CD14-positive monocyte (primary cell): ENCODE results near the gene ESF1. TPM values are rescaled to one million over a fixed set of nuclear protein-coding genes. Genes with fewer than 3 reads are reported as not detected.

Source experiments
- DNase-seq, 3 donors: peaks; one replicate each; pipeline ENCODE4 v3.0.0-alpha.2; 2011 to 2022
- H2AFZ ChIP-seq: 2 replicates; pipeline ENCODE4 v1.6.0; 2012; ENCODE audit warnings: mild to moderate bottlenecking, low read depth, low read length, inconsistent platforms; ENCODE audit not compliant: insufficient read depth, poor library complexity, severe bottlenecking
- H3K27ac ChIP-seq, 2 donors: 1 replicate in 1 of 2; 2 replicates in 1 of 2; pipeline ENCODE4 v1.5.1; 2012 to 2013; ENCODE audit warnings: low read length in 2 of 2, control low read depth in 1 of 2, inconsistent platforms in 1 of 2, low read depth in 1 of 2, mild to moderate bottlenecking in 1 of 2
- H3K27me3 ChIP-seq, 2 donors: one replicate each; pipeline versions ENCODE4 v1.6.0 to v1.6.1; 2011 to 2013; ENCODE audit warnings: low read length in 2 of 2; ENCODE audit not compliant: control insufficient read depth in 2 of 2, insufficient read depth in 2 of 2
- H3K36me3 ChIP-seq, 2 donors: replicated peaks in 1 of 2; 1 replicate in 1 of 2; 2 replicates in 1 of 2; pipeline versions ENCODE4 v1.5.1 to v1.6.1; 2012 to 2013; ENCODE audit warnings: low read length in 2 of 2, control low read depth in 1 of 2, inconsistent platforms in 1 of 2, mild to moderate bottlenecking in 1 of 2; ENCODE audit not compliant: insufficient read depth in 2 of 2, control insufficient read depth in 1 of 2
- H3K4me1 ChIP-seq, 2 donors: 1 replicate in 1 of 2; 2 replicates in 1 of 2; pipeline versions ENCODE4 v1.5.1 to v1.6.1; 2012 to 2013; ENCODE audit warnings: low read length in 2 of 2, control low read depth in 1 of 2, inconsistent platforms in 1 of 2, mild to moderate bottlenecking in 1 of 2, moderate library complexity in 1 of 2; ENCODE audit not compliant: insufficient read depth in 2 of 2, control insufficient read depth in 1 of 2
- H3K4me2 ChIP-seq: replicated peaks from 2 replicates; pipeline ENCODE3; 2012; ENCODE audit warnings: low read length, moderate library complexity, mild to moderate bottlenecking; ENCODE audit not compliant: poor library complexity, severe bottlenecking; ENCODE audit errors: extremely low read depth
- H3K4me3 ChIP-seq, 3 experiments: fragments of 200-600 bp in 1 of 3; sonication (generic) in 1 of 3; replicated peaks in 1 of 3; 1 replicate in 2 of 3; 2 replicates in 1 of 3; pipeline ENCODE4 v1.5.1; 2011 to 2013; ENCODE audit warnings: low read length in 3 of 3, mild to moderate bottlenecking in 3 of 3, control low read depth in 2 of 3, low read depth in 2 of 3, inconsistent platforms in 1 of 3, moderate library complexity in 1 of 3
- H3K79me2 ChIP-seq: 2 replicates; pipeline ENCODE4 v1.6.0; 2012; ENCODE audit warnings: mild to moderate bottlenecking, control low read depth, inconsistent platforms, low read length, moderate library complexity; ENCODE audit not compliant: insufficient read depth
- H3K9ac ChIP-seq: 2 replicates; pipeline ENCODE4 v1.6.0; 2017; ENCODE audit warnings: low read length, mild to moderate bottlenecking; ENCODE audit not compliant: insufficient read depth, poor library complexity, severe bottlenecking
- H3K9me3 ChIP-seq, 2 donors: replicated peaks in 1 of 2; 1 replicate in 1 of 2; 2 replicates in 1 of 2; pipeline versions ENCODE4 v1.5.1 to v1.6.1; 2012 to 2013; ENCODE audit warnings: low read length in 2 of 2, control low read depth in 1 of 2; ENCODE audit not compliant: control insufficient read depth in 1 of 2, insufficient read depth in 1 of 2
- H4K20me1 ChIP-seq: 2 replicates; pipeline ENCODE4 v1.6.0; 2012; ENCODE audit warnings: mild to moderate bottlenecking, low read length, control low read depth, moderate library complexity; ENCODE audit not compliant: insufficient read depth
- H3K27ac Mint-ChIP-seq, 7 donors: one replicate each; pipeline ENCODE4 v1.8.0; 2020; ENCODE audit warnings: mild to moderate bottlenecking in 7 of 7, mixed read lengths in 7 of 7, moderate library complexity in 6 of 7, inconsistent platforms in 2 of 7
- H3K27me3 Mint-ChIP-seq, 3 donors: one replicate each; pipeline ENCODE4 v1.8.0; 2021 to 2022; ENCODE audit warnings: low read depth in 3 of 3, mild to moderate bottlenecking in 3 of 3, mixed read lengths in 3 of 3, moderate library complexity in 3 of 3, inconsistent platforms in 1 of 3
- H3K36me3 Mint-ChIP-seq, 2 donors: one replicate each; pipeline ENCODE4 v1.8.0; 2020; ENCODE audit warnings: mixed read lengths in 2 of 2, inconsistent platforms in 1 of 2, mild to moderate bottlenecking in 1 of 2
- H3K4me1 Mint-ChIP-seq: one replicate; pipeline ENCODE4 v1.8.0; 2020; ENCODE audit warnings: mild to moderate bottlenecking, mixed read lengths
- H3K4me3 Mint-ChIP-seq, 2 donors: one replicate each; pipeline ENCODE4 v1.8.0; 2020; ENCODE audit warnings: mild to moderate bottlenecking in 2 of 2, mixed read lengths in 2 of 2, moderate library complexity in 1 of 2
- H3K9me3 Mint-ChIP-seq, 7 donors: one replicate each; pipeline ENCODE4 v1.8.0; 2020 to 2022; ENCODE audit warnings: mixed read lengths in 7 of 7, mild to moderate bottlenecking in 6 of 7, moderate library complexity in 6 of 7, inconsistent platforms in 2 of 7
- CTCF ChIP-seq: fragments of 200-600 bp; IDR thresholded peaks from one replicate; pipeline ENCODE4 v1.8.0; 2022; ENCODE audit warnings: antibody characterized with exemption, mild to moderate bottlenecking
- WGBS: methylation state at CpG from one replicate; pipeline ENCODE4 v1.1.5; 2013; ENCODE audit warnings: missing lambda C conversion rate; ENCODE audit not compliant: insufficient coverage; 5-methylcytosine and 5-hydroxymethylcytosine counted together
- intact Hi-C, 2 donors: fragments of 100-400 bp; cut with micrococcal nuclease; formaldehyde crosslinking; loops; one replicate each; pipeline versions ENCODE4 v1.15.0 to v1.15.1; 2023
- polyA plus RNA-seq, 3 donors: library from polyadenylated mRNA; depleted of rRNA in 1 of 3; unstranded in 2 of 3; stranded (reverse) in 1 of 3; fragments of 300-500 nt in 2 of 3; fragments of >200 nt in 1 of 3; fragmentation: Illumina TruSeq in 2 of 3; gene quantifications; 1 replicate in 2 of 3; 2 replicates in 1 of 3; pipeline ENCODE4 v1.2.3, GENCODE V29; 2012 to 2021

ESF1 gene
- polyA plus RNA-seq, 3 donors, result 0.73 to 2.3 (median 1.7) TPM

GRCh38 chr20:13744352-13744751, 40.4 kb downstream of the ESF1 start:
- H3K9me3 Mint-ChIP-seq, result peaks cover 0 to 17% (median 5%) of the 10 kb centered on the region in 7 donors
- intact Hi-C loops, result no loop called here

GRCh38 chr20:13741879-13742278, 42.8 kb downstream of the ESF1 start:
- H3K4me1 ChIP-seq, result no peaks in the 10 kb centered on the region
- no peak overlapping the region for H3K4me2 ChIP-seq
- H3K27me3 ChIP-seq, result no peaks in the 10 kb centered on the region
- DNase-seq, result no peak
- H3K27ac ChIP-seq, result no peak overlapping the region
- H3K79me2 ChIP-seq, result no peaks in the 10 kb centered on the region
- no peak overlapping the region for H3K4me3 ChIP-seq
- H2AFZ ChIP-seq, result no peak overlapping the region
- no peak overlapping the region for H3K4me3 Mint-ChIP-seq
- no peaks in the 10 kb centered on the region for H3K27me3 Mint-ChIP-seq
- TF ChIP-seq CTCF, result no peak
- peaks cover 0 to 17% (median 5%) of the 10 kb centered on the region in 7 donors for H3K9me3 Mint-ChIP-seq
- peaks cover 16 to 57% of the 10 kb centered on the region in 2 donors for H3K36me3 ChIP-seq
- peaks cover 41 to 53% of the 10 kb centered on the region in 2 donors for H3K36me3 Mint-ChIP-seq
- intact Hi-C loops, result no loop called here
- H4K20me1 ChIP-seq, result no peaks in the 10 kb centered on the region
- 100% methylated on average over 2 of the region's 6 CpGs for WGBS
- peak overlapping the region in 1 of 7 donors; percentile 19 for H3K27ac Mint-ChIP-seq
- no peaks in the 10 kb centered on the region for H3K4me1 Mint-ChIP-seq
- H3K9me3 ChIP-seq, result no peaks in the 10 kb centered on the region
- no peak overlapping the region for H3K9ac ChIP-seq

More at GRCh38 chr20:13744352-13744751, 40.4 kb downstream of the ESF1 start:
- Histone ChIP-seq H3K79me2 (no peaks in the 10 kb centered on the region), H3K9me3 (no peaks in the 10 kb centered on the region), H3K27ac (no peak overlapping the region), H3K9ac (no peak overlapping the region), H3K36me3 (peaks cover 17 to 53% of the 10 kb centered on the region in 2 donors), H4K20me1 (no peaks in the 10 kb centered on the region), H3K4me3 (no peak overlapping the region), H2AFZ (no peak overlapping the region), H3K27me3 (no peaks in the 10 kb centered on the region), H3K4me2 (no peak overlapping the region), H3K4me1 (no peaks in the 10 kb centered on the region)
- Mint-ChIP-seq H3K36me3 (peaks cover 36 to 52% of the 10 kb centered on the region in 2 donors), H3K4me3 (no peak overlapping the region), H3K27me3 (no peaks in the 10 kb centered on the region), H3K4me1 (no peaks in the 10 kb centered on the region), H3K27ac (no peak overlapping the region)
- WGBS, result 100% methylated on average over 1 of the region's 1 CpG
- TF ChIP-seq CTCF, result no peak
- no peak for DNase-seq
